Smooth muscle cell (in vitro differentiated cells): ENCODE results near the gene PCNT. TPM values are rescaled to one million over a fixed set of nuclear protein-coding genes. Genes with fewer than 3 reads are reported as not detected.

Experiments
- DNase-seq: peaks from one replicate; lab custom pipeline; 2025; ENCODE audit not compliant: unreplicated experiment; lab: John Stamatoyannopoulos, UW
- H2AFZ ChIP-seq: fragments of 200-600 bp; sonication (generic); 2 replicates; pipeline ENCODE4 v1.6.0; 2016; ENCODE audit warnings: antibody characterized with exemption, low read depth, mild to moderate bottlenecking
- H3F3A ChIP-seq: fragments of 200-600 bp; sonication (generic); 2 replicates; pipeline ENCODE4 v1.6.0; 2017; ENCODE audit warnings: antibody characterized with exemption, low read depth
- H3K27ac ChIP-seq: fragments of 200-600 bp; sonication (generic); 2 replicates; pipeline ENCODE4 v1.5.1; 2016; ENCODE audit warnings: low read depth, mild to moderate bottlenecking
- H3K27me3 ChIP-seq: fragments of 200-600 bp; sonication (generic); 2 replicates; pipeline ENCODE4 v1.6.1; 2016; ENCODE audit warnings: low read depth, mild to moderate bottlenecking
- H3K36me3 ChIP-seq: fragments of 200-600 bp; sonication (generic); 2 replicates; pipeline ENCODE4 v1.5.1; 2016; ENCODE audit warnings: low read depth
- H3K4me1 ChIP-seq: fragments of 200-600 bp; sonication (generic); 2 replicates; pipeline ENCODE4 v1.5.1; 2016; ENCODE audit warnings: low read depth
- H3K4me2 ChIP-seq: fragments of 200-600 bp; sonication (generic); 2 replicates; pipeline ENCODE4 v1.6.0; 2016; ENCODE audit warnings: mild to moderate bottlenecking
- H3K4me3 ChIP-seq: fragments of 200-600 bp; sonication (generic); 2 replicates; pipeline ENCODE4 v1.5.1; 2016; ENCODE audit warnings: mild to moderate bottlenecking
- H3K79me2 ChIP-seq: fragments of 200-600 bp; sonication (generic); 2 replicates; pipeline ENCODE4 v1.6.0; 2016; ENCODE audit warnings: low read depth, mild to moderate bottlenecking
- H3K9ac ChIP-seq: fragments of 200-600 bp; sonication (generic); 2 replicates; pipeline ENCODE4 v1.6.0; 2016; ENCODE audit warnings: low read depth
- H3K9me3 ChIP-seq: fragments of 200-600 bp; sonication (generic); replicated peaks from 2 replicates; pipeline ENCODE4 v1.5.1; 2016; ENCODE audit warnings: low read depth
- H4K20me1 ChIP-seq: fragments of 200-600 bp; sonication (generic); 2 replicates; pipeline ENCODE4 v1.6.0; 2016; ENCODE audit warnings: low read depth
- WGBS: methylation state at CpG from one replicate; pipeline ENCODE4 v1.1.7; 2016; ENCODE audit warnings: low lambda C conversion rate; 5-methylcytosine and 5-hydroxymethylcytosine counted together
- polyA plus RNA-seq: library from polyadenylated mRNA; unstranded; fragments of >200 nt; fragmentation: Nextera tagmentation; extraction: Ambion mirVana; gene quantifications from 2 replicates; pipeline ENCODE4 v1.2.1, GENCODE V29; 2016
- total RNA-seq: library from RNA; depleted of rRNA; stranded (reverse); fragments of >200 nt; gene quantifications from 2 replicates; pipeline ENCODE4 v1.2.3, GENCODE V29; 2014
- TF ChIP-seq, protein P1 (sequence below): fragments of 200-600 bp; sonication (generic); IDR thresholded peaks from 2 replicates; pipeline ENCODE4 v1.5.1; 2017; ENCODE audit warnings: borderline replicate concordance, mild to moderate bottlenecking, antibody characterized with exemption; ENCODE audit not compliant: insufficient read depth, poor library complexity, severe bottlenecking

The PCNT gene
- total and polyA plus RNA-seq, 2 experiments from 2014 or later: 9.3 to 10.8 TPM

DNA sequence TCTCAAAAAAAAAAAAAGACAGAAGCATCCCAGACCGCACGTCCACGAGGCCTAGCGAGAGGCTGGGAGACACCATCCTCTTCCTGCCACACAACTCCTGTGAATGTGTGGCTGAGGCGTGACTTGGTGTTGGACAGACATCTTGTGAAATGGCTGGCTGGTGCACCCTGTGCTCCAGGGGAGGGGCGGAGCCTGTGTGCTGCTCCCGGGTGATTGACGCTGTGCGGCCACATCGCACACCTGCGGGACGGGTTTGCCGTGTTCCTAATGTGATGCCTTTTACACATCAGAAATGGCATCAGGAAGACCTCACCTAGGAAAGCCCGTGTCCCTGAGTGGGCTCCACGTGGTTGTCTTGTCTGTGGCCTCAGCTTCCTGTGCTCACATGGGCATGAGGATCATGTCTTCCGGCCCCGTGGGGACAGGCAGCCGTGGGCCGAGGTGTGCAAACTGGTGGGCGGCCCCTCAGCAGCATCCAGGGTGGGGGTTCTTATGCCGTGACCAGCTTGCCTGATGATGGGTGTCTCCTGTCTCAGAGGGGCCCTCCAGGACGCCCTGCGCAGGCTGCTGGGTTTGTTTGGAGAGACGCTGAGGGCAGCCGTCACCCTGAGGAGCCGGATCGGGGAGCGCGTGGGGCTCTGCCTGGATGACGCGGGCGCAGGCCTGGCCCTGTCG, 64.4 kb downstream of the PCNT start:
- Histone ChIP-seq H3K27me3 (no peaks in the 10 kb centered on the region), H3K9me3 (no peaks in the 10 kb centered on the region), H3K36me3 (no peaks in the 10 kb centered on the region), H4K20me1 (peaks cover 9% of the 10 kb centered on the region), H3K79me2 (no peaks in the 10 kb centered on the region), H3K4me1 (no peaks in the 10 kb centered on the region), H3K4me2 (no peak overlapping the region), H3K9ac (no peak overlapping the region), H2AFZ (no peak overlapping the region), H3K27ac (no peak overlapping the region), H3K4me3 (no peak overlapping the region), H3F3A (no peaks in the 10 kb centered on the region)
- DNase-seq: no peak
- 95% methylated on average over 33 of the region's 33 CpGs for WGBS
- TF ChIP-seq, protein P1, sequence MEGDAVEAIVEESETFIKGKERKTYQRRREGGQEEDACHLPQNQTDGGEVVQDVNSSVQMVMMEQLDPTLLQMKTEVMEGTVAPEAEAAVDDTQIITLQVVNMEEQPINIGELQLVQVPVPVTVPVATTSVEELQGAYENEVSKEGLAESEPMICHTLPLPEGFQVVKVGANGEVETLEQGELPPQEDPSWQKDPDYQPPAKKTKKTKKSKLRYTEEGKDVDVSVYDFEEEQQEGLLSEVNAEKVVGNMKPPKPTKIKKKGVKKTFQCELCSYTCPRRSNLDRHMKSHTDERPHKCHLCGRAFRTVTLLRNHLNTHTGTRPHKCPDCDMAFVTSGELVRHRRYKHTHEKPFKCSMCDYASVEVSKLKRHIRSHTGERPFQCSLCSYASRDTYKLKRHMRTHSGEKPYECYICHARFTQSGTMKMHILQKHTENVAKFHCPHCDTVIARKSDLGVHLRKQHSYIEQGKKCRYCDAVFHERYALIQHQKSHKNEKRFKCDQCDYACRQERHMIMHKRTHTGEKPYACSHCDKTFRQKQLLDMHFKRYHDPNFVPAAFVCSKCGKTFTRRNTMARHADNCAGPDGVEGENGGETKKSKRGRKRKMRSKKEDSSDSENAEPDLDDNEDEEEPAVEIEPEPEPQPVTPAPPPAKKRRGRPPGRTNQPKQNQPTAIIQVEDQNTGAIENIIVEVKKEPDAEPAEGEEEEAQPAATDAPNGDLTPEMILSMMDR: no peak

DNA sequence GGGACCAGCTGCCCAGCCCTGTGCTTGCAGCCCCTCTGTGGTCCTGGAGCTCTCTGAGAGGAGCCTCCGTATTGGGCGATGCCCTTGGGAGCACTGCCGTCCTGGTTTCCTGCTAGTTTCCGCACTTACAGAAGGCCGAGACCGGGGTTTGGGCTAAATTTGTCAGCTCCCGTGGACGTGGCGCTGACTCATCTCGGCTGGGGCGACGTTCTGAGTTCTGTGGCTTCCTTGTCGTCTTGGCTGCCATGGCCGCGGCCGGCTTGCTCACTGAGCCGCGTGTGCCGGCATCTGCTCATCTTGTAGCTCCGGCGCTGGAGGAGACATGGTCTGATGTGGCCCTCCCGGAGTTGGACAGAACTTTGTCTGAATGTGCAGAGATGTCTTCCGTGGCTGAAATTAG, 64.9 kb downstream of the PCNT start:
- H3K9ac ChIP-seq: no peak overlapping the region
- H3K4me3 ChIP-seq: no peak overlapping the region
- H4K20me1 ChIP-seq: peaks cover 9% of the 10 kb centered on the region
- H3K27me3 ChIP-seq: no peaks in the 10 kb centered on the region
- no peak overlapping the region for H3K27ac ChIP-seq
- H3K4me1 ChIP-seq: no peaks in the 10 kb centered on the region
- no peaks in the 10 kb centered on the region for H3K36me3 ChIP-seq
- H3K4me2 ChIP-seq: no peak overlapping the region
- no peaks in the 10 kb centered on the region for H3K9me3 ChIP-seq
- H3F3A ChIP-seq: no peaks in the 10 kb centered on the region
- no peaks in the 10 kb centered on the region for H3K79me2 ChIP-seq
- H2AFZ ChIP-seq: no peak overlapping the region
- WGBS: 98% methylated on average over 23 of the region's 23 CpGs
- TF ChIP-seq, protein P1: no peak
- no peak for DNase-seq

DNA sequence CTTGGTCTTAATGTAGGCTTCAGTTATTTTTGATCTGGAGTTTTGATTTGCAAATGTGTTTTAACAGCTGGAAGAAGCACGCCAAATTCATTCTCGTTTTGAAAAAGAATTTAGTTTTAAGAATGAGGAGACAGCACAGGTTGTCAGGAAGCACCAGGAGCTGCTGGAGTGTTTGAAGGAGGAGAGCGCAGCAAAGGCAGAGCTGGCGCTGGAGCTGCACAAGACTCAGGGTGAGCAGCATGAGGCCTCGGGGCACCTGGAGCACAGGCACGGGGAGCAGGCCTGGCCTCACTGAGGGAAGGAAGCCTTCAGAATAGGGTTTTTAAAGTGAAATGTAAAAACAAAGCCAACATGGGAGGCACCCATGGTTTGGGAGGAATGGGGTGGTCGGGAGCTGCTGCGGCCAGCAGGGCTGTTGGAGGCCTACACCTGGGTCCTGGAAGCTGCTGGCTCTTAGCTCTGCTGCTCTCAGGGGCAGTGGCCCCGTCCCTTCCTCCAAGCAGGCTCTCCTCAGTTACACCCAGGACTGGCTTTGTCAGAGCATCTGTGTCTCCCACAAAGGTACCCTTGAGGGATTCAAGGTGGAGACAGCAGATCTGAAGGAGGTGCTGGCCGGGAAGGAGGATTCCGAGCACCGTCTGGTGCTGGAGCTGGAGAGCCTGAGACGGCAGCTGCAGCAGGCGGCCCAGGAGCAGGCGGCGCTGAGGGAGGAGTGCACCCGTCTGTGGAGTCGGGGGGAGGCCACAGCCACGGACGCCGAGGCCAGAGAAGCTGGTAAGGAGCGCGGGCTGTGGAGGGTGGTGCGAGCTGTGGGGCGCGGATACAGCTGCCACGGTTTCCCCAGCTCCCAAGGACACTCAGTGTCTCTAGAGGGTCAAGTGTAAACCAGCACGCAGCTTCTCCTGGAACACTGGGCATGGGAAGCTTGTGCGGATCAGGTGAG, 66.9 kb downstream of the PCNT start:
- no peak overlapping the region for H3K27ac ChIP-seq
- no peaks in the 10 kb centered on the region for H3K9me3 ChIP-seq
- no peak overlapping the region for H3K4me2 ChIP-seq
- H3K9ac ChIP-seq: no peak overlapping the region
- H4K20me1 ChIP-seq: no peaks in the 10 kb centered on the region
- no peaks in the 10 kb centered on the region for H3K4me1 ChIP-seq
- no peaks in the 10 kb centered on the region for H3K36me3 ChIP-seq
- no peaks in the 10 kb centered on the region for H3K79me2 ChIP-seq
- H3F3A ChIP-seq: no peaks in the 10 kb centered on the region
- H2AFZ ChIP-seq: no peak overlapping the region
- 94% methylated on average over 29 of the region's 29 CpGs for WGBS
- no peaks in the 10 kb centered on the region for H3K27me3 ChIP-seq
- TF ChIP-seq, protein P1: no peak
- no peak overlapping the region for H3K4me3 ChIP-seq
- DNase-seq: no peak
